HL-60 (cell line): ENCODE data around the gene PRDM7.

Experiments used
- DNase-seq, 2 experiments: peaks; one replicate each; pipeline ENCODE4 v3.0.0-alpha.2; 2010 to 2020; ENCODE audit warnings: low read depth in 1 of 2, low spot score in 1 of 2
- H3K27ac ChIP-seq: fragments of 250-450 bp; sonication (Bioruptor Pico); replicated peaks from 2 replicates; pipeline ENCODE4 v1.5.1; 2020; ENCODE audit warnings: mild to moderate bottlenecking, moderate library complexity
- H3K27me3 ChIP-seq: fragments of 250-450 bp; sonication (Bioruptor Pico); 2 replicates; pipeline ENCODE4 v1.5.1; 2021; ENCODE audit warnings: mild to moderate bottlenecking, moderate library complexity; ENCODE audit not compliant: insufficient read depth, poor library complexity, severe bottlenecking
- H3K4me3 ChIP-seq: replicated peaks from 2 replicates; pipeline ENCODE4 v1.5.1; 2011; ENCODE audit warnings: mild to moderate bottlenecking, control low read depth, low read length; ENCODE audit not compliant: insufficient read depth
- GABPA ChIP-seq: IDR thresholded peaks from 2 replicates; pipeline ENCODE4 v1.6.1; 2012; ENCODE audit warnings: low read depth
- POLR2AphosphoS5 ChIP-seq: IDR thresholded peaks from 2 replicates; pipeline ENCODE4 v1.6.1; 2012; ENCODE audit warnings: low read depth
- REST ChIP-seq: IDR thresholded peaks from 2 replicates; pipeline ENCODE4 v1.6.1; 2012; ENCODE audit warnings: low read depth; ENCODE audit not compliant: insufficient replicate concordance
- SPI1 ChIP-seq: IDR thresholded peaks from 2 replicates; pipeline ENCODE4 v1.6.1; 2012; ENCODE audit warnings: low read depth, mild to moderate bottlenecking, borderline replicate concordance
- TF ChIP-seq, protein P1 (sequence below): IDR thresholded peaks from one replicate; pipeline ENCODE4 v1.5.1; 2011; ENCODE audit warnings: low read length, control low read depth, inconsistent platforms; ENCODE audit not compliant: insufficient read depth

PRDM7 gene

GRCh38 chr16:90048737-90049330 lies 28.3 kb downstream of the PRDM7 start:
- no peak overlapping the region for H3K27ac ChIP-seq
- TF ChIP-seq, protein P1, sequence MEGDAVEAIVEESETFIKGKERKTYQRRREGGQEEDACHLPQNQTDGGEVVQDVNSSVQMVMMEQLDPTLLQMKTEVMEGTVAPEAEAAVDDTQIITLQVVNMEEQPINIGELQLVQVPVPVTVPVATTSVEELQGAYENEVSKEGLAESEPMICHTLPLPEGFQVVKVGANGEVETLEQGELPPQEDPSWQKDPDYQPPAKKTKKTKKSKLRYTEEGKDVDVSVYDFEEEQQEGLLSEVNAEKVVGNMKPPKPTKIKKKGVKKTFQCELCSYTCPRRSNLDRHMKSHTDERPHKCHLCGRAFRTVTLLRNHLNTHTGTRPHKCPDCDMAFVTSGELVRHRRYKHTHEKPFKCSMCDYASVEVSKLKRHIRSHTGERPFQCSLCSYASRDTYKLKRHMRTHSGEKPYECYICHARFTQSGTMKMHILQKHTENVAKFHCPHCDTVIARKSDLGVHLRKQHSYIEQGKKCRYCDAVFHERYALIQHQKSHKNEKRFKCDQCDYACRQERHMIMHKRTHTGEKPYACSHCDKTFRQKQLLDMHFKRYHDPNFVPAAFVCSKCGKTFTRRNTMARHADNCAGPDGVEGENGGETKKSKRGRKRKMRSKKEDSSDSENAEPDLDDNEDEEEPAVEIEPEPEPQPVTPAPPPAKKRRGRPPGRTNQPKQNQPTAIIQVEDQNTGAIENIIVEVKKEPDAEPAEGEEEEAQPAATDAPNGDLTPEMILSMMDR: no peak
- no peak for TF ChIP-seq POLR2AphosphoS5
- TF ChIP-seq SPI1: no peak
- TF ChIP-seq REST: no peak
- TF ChIP-seq GABPA: no peak
- no peak for DNase-seq
- H3K4me3 ChIP-seq: no peak overlapping the region
- no peaks in the 10 kb centered on the region for H3K27me3 ChIP-seq

DNA sequence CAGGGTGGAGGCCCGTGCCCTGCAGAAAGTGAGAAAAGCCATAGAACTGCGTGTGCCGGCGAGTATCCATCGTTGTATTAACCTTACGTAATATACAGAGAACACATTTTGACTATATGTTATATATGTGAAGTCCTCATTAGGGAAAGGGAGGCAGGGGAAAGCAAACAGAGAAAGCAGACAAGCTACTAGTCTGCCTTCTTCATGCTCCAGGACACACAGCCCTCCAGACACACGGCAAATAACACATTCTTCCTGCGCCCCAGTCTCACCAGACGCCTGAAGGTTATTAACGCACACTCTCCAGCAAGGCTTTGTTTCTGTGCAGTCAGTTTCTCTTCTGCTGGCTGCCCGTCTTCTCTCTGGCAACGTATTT lies 28.8 kb downstream of the PRDM7 start:
- Histone ChIP-seq H3K4me3 (no peak overlapping the region), H3K27ac (no peak overlapping the region), H3K27me3 (no peaks in the 10 kb centered on the region)
- TF ChIP-seq, protein P1: no peak
- no peak for TF ChIP-seq REST
- TF ChIP-seq POLR2AphosphoS5: no peak
- TF ChIP-seq GABPA: no peak
- no peak for TF ChIP-seq SPI1
- no peak for DNase-seq

- no peak for TF ChIP-seq REST
- TF ChIP-seq GABPA: no peak
- no peak for TF ChIP-seq POLR2AphosphoS5
- TF ChIP-seq, protein P1: no peak
- TF ChIP-seq SPI1: no peak
- DNase-seq: no peak
Observed at GRCh38 chr16:90047714-90048346, 29.3 kb downstream of the PRDM7 start.

More at GRCh38 chr16:90047714-90048346, 29.3 kb downstream of the PRDM7 start:
- H3K27ac ChIP-seq: no peak overlapping the region
- no peaks in the 10 kb centered on the region for H3K27me3 ChIP-seq
- H3K4me3 ChIP-seq: no peak overlapping the region
